GM18526 (cell line): Measurements from ENCODE around the gene TNNT1.

ENCODE experiments used
- POLR2A ChIP-seq: IDR thresholded peaks from 3 replicates; pipeline ENCODE4 v1.6.1; 2011; ENCODE audit not compliant: insufficient read length; ENCODE audit errors: extremely low read depth

Gene TNNT1, protein sequence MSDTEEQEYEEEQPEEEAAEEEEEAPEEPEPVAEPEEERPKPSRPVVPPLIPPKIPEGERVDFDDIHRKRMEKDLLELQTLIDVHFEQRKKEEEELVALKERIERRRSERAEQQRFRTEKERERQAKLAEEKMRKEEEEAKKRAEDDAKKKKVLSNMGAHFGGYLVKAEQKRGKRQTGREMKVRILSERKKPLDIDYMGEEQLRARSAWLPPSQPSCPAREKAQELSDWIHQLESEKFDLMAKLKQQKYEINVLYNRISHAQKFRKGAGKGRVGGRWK

DNA sequence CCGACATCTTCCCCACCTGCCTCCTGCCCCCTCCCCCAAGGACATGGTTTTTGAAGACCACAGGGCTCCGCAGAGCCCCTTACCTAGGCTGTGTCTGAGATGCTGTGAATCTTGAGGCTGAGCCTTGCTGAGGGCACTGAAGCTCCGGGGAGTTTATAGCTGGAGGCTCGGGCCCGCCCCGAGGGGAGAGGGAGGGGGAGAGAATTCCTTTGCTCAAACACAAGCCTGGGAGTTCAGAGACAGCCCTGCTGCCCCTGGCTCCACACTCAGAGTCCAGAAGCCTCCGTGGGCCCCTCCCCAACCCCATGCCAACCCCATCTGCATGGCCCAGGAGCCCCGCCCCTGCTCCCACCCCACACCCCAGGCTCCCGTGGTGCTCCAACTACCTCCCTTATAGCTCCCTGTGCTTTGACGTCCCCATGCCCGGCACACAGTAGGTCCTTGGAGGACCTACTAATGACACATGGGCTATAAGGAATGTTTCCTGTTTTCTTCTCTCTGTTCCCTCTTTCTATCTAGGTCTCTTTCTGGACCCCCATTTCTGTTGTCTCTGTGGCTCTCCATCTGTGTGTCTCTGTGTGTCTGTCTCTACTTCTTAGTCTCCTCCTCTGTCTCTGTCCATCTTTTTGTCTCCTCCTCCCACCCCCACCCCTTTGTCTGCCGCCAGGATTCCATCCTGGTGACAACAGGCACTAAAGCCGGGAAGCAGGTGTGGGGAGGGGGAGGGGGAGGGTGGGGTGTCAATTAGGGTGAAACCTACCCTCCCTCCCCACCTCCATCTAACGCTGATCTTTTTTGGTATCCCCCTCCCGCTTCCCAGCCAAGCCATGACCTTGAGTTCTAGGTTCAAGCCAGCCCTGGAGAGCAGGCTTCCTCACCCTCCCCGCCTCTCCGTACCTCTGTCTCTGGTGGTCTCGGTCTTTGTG is at the start of gene TNNT1:
Gene TNNT1 (minus strand): TSS at position 129 of the 926 bp plus-strand sequence. CDS start 2,049 bp downstream, outside the sequence.
- no peak for TF ChIP-seq POLR2A

- TF ChIP-seq POLR2A: no peak
Observed at GRCh38 chr19:55198651-55199050, 49.6 kb upstream of the TNNT1 start.

DNA sequence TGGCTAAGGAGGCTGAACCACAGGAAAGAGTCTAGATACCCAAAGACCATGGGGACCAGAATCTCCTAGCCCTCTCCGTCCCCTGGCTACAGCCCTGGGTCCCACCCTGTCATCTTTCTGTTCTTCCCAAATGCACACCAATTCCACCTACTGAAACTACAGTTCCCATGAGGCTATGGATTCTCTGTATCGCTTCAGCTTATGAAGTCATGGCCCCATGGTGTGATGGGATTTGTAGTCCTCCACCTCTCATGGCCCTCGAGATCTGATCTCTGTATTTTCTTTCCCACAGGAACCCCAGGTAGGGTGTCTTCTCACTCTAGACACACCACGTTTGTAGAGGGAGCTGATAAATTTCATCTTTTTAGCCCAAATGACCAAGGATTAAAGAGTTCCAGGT is 48.5 kb upstream of the TNNT1 start:
- TF ChIP-seq POLR2A: no peak

GRCh38 chr19:55196803-55197202 is 47.8 kb upstream of the TNNT1 start:
- no peak for TF ChIP-seq POLR2A

DNA sequence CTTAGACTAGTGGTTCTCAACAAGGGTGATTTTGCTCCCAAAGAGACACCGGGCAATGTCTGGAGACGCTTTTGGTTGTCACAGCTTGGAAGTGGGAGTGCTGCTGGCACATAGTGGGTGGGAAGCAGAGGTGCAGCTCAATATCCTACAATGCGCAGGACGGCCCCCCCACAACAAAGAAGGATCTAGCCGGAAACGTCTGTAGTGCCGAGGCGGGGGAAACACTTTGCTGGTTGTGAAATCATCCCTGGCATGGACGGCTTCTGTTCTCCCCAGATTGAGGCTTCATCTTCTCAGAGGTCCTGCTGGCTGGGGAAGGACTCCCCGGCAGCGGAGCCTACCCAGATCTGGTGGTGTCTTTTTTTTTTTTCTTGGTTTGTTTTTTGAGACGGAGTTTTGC is 44.5 kb upstream of the TNNT1 start:
- TF ChIP-seq POLR2A: no peak

DNA sequence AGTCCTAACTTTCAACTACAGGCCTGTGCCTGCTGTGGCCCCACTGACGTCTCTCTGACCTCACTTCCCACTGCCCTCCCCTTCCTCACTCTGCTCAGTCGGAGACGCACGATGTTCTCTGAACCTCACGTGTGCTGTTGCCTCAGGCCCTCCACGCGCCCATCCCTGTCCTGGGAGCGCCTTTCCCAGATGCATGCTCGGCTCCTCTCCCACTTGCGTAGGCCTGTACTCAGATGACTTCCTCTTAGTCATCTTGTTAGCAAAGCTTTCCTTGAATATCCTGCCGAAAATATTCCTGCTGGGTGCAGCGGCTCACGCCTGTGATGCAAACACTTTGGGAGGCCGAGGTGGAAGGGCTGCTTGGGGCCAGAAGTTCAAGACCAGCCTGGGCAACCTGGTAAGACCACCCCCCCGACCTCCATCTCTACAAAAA is 40.4 kb upstream of the TNNT1 start:
- no peak for TF ChIP-seq POLR2A

- TF ChIP-seq POLR2A: no peak
Observed at GRCh38 chr19:55188625-55189024, 39.6 kb upstream of the TNNT1 start.

DNA sequence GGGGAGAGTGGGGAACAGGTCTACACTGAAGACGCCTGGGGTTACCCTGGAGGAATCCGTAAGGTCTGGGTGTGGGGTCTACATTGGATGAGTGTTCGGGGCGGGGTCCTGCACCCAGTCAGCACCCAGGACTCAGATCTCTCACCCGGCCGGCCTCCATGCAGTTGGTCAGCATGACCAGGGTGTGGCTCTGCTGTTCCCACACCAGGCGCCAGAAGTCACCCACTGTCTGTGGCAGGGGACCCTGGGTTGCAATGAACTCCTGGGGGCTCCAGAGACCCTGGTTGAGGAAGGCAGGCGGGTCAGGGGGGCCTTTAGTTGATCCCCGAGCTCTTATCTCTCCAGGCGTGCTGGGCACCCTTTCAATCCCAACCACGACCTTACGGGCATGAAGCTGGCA is 37.1 kb upstream of the TNNT1 start:
- TF ChIP-seq POLR2A: no peak

GRCh38 chr19:55181740-55182139 is 32.7 kb upstream of the TNNT1 start:
- TF ChIP-seq POLR2A: no peak

DNA sequence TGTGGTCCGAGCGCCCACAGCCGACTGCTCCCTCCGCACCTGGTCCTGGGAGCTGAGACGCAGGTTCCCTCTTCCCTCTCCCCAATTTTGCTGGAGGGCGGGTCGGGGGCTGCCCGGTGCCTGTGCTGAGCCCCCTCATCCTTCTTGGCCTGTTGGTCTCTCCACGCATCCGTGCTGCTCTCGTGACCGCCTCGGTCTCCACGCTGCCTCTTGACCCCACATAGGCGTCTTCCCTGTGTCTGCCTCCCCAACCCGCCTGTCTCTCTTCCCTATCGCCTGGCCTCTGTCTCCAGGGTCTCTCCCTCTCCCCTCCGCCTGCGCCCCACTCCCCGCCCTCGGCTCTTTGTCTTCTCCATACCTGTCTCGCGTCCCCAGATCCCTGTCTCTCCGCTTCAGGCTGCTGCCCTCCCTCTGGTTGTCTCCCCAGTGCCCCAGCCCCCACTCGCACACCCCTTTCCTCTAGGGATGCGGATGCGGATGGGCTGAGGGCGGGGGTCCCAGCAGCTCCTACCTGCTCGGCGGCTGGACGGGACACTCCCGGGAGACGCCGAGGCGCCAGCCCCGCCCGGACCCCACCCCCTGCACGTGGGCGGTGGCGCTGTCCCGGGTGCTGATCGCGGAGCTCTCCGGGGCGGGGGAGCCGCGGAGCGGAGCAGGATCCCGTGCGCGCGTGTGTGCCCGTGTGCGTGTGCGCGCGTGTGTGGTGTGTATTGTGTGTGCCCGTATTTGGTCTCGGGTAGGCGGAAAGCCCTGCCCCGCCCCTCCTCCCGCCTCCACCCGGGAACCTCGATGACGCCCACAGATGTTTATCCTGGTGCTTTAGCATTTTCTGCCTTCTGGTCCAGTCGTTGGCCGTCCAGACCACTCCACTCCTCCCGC is 30.8 kb upstream of the TNNT1 start, which contains the start of gene SYT5:
Gene SYT5 (minus strand): TSS at position 684 of the 879 bp plus-strand sequence. CDS start 1,248 bp downstream, outside the sequence.
- no peak for TF ChIP-seq POLR2A

DNA sequence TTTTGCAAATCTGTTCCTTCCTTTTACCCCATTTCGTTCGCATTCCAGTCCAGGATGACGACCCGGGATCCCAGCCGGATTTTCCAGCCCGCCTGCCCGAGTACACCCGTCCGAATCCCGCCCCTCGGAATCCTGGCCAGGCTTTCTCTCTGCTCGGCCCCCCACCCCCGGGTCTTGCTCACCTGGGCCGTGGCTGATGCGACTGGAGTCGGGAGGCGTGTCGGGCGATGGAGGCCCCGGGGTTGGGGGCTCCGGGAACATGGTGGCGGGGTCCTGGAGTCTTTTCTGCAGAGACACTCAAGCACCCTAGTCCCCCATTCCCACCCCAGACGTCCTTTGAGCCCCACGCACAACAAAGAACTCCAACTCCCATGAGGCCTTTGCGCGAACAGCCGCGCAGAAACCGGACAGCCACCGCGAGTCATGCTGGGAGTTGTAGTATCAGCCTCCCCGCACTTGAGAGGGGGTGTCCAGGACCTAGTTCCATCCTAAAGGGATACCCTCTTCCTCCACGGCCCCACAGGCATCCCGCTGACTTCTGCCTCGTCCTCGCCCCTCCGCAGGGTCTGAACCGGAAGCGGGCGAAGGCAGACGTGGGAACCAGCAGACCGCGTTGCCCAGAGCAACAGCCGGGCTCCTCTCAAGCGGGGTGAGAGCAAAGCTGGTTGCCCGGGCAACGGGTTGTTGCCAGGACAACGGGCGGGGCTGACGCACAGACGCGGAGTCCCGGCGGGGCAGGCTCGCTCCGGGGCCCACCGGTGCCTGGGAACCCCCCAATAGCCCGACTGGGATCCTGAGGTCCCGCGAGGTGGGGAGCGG is 30.0 kb upstream of the TNNT1 start:
- TF ChIP-seq POLR2A: no peak

DNA sequence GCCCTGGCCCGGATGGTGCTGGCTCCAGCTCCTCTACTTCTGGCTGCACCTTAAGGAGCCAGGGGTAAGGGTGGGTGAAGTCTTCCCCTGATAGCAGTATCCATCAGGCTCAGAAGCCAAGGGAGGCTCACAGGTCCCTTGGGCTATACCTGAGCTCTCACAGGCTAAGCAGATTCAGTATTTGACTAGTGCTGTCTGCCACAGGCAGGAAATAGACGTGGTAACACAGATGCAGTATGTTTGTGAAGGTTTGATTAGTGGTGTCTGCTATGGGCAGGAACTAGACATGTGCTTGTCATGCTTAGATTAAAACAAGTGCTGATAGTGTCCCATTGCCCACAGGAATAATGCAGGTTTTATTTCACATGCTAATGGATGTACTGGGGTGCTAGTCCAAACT is 27.1 kb upstream of the TNNT1 start:
- TF ChIP-seq POLR2A: no peak

GRCh38 chr19:55175117-55175867 is 26.3 kb upstream of the TNNT1 start:
- TF ChIP-seq POLR2A: no peak

- TF ChIP-seq POLR2A: no peak
Observed at GRCh38 chr19:55174425-55175116, 25.6 kb upstream of the TNNT1 start.
